SK-N-SH (cell line): ENCODE results near the gene CHD1. TPM values are rescaled to one million over a fixed set of nuclear protein-coding genes. Genes with fewer than 3 reads are reported as not detected.
A peak's percentile ranks its signal among the peaks of the same experiment; 100 is the strongest.

ENCODE experiments used
- CTCF ChIA-PET: fragments of 300-600, 350-600 bp; formaldehyde crosslinking; extraction: SDS; loops from one replicate; lab custom pipeline; 2021; lab: Yijun Ruan, JAX
- POLR2A ChIA-PET: fragments of 350-600 bp; sonication (Branson Sonifier 250); formaldehyde crosslinking; extraction: SDS; loops from one replicate; lab custom pipeline; 2020; ENCODE audit warnings: antibody characterized with exemption, inconsistent platforms; lab: Yijun Ruan, JAX
- DNase-seq: peaks from one replicate; pipeline ENCODE4 v3.0.0; 2012
- H2AFZ ChIP-seq: fragments of 200-600 bp; sonication (generic); 2 replicates; pipeline ENCODE4 v1.8.1; 2016; ENCODE audit warnings: antibody characterized with exemption, mild to moderate bottlenecking, low read depth
- H3F3A ChIP-seq: fragments of 200-600 bp; sonication (generic); replicated peaks from 2 replicates; pipeline ENCODE3; 2016; ENCODE audit warnings: antibody characterized with exemption, mild to moderate bottlenecking; ENCODE audit not compliant: insufficient read depth
- H3K27ac ChIP-seq, 2 experiments: fragments of 200-500 bp in 1 of 2; fragments of 200-600 bp in 1 of 2; sonication (Bioruptor generic) in 1 of 2; sonication (generic), shearing (Covaris generic) in 1 of 2; 2 replicates each; pipeline versions ENCODE4 v1.5.1 to v1.6.1; 2014 to 2016; ENCODE audit warnings: low read depth in 2 of 2, inconsistent platforms in 1 of 2, low read length in 1 of 2, mild to moderate bottlenecking in 1 of 2, mixed read lengths in 1 of 2
- H3K27me3 ChIP-seq: fragments of 200-600 bp; sonication (generic), shearing (Covaris generic); 2 replicates; pipeline ENCODE4 v1.6.1; 2016; ENCODE audit warnings: mixed run types; ENCODE audit not compliant: insufficient read depth
- H3K36me3 ChIP-seq, 2 experiments: fragments of 200-500 bp in 1 of 2; fragments of 200-600 bp in 1 of 2; sonication (Bioruptor generic) in 1 of 2; sonication (generic) in 1 of 2; replicated peaks in 1 of 2; 2 replicates each; pipeline versions ENCODE3 to v1.5.1; 2014 to 2016; ENCODE audit warnings: low read length in 1 of 2, mild to moderate bottlenecking in 1 of 2; ENCODE audit not compliant: insufficient read depth in 2 of 2, control insufficient read depth in 1 of 2
- H3K4me1 ChIP-seq, 2 experiments: fragments of 200-500 bp in 1 of 2; fragments of 200-600 bp in 1 of 2; sonication (Bioruptor generic) in 1 of 2; sonication (generic), shearing (Covaris generic) in 1 of 2; 2 replicates each; pipeline versions ENCODE4 v1.5.1 to v1.6.1; 2014 to 2016; ENCODE audit warnings: low read depth in 1 of 2, low read length in 1 of 2, mixed run types in 1 of 2; ENCODE audit not compliant: insufficient read depth in 2 of 2, control insufficient read depth in 1 of 2
- H3K4me2 ChIP-seq: fragments of 200-600 bp; sonication (generic), shearing (Covaris generic); 2 replicates; pipeline ENCODE4 v1.6.1; 2017; ENCODE audit warnings: mixed run types
- H3K4me3 ChIP-seq, 2 experiments: fragments of 200-500 bp in 1 of 2; fragments of 200-600 bp in 1 of 2; sonication (Bioruptor generic) in 1 of 2; sonication (generic), shearing (Covaris generic) in 1 of 2; 2 replicates each; pipeline versions ENCODE4 v1.5.1 to v1.8.1; 2014 to 2016; ENCODE audit warnings: low read depth in 2 of 2, inconsistent platforms in 1 of 2, low read length in 1 of 2, mild to moderate bottlenecking in 1 of 2, mixed read lengths in 1 of 2, moderate library complexity in 1 of 2
- H3K79me2 ChIP-seq: fragments of 200-600 bp; sonication (generic); 2 replicates; pipeline ENCODE4 v1.8.1; 2017; ENCODE audit warnings: mild to moderate bottlenecking; ENCODE audit not compliant: insufficient read depth
- H3K9ac ChIP-seq: fragments of 200-600 bp; sonication (generic); 2 replicates; pipeline ENCODE4 v1.6.1; 2017; ENCODE audit warnings: mixed run types
- H3K9me2 ChIP-seq: fragments of 200-600 bp; sonication (generic); 2 replicates; pipeline ENCODE4 v1.6.1; 2017; ENCODE audit warnings: mixed run types
- H3K9me3 ChIP-seq: fragments of 200-600 bp; sonication (generic); 2 replicates; pipeline ENCODE4 v1.6.1; 2017; ENCODE audit warnings: mixed run types, mild to moderate bottlenecking, moderate library complexity
- H4K20me1 ChIP-seq: fragments of 200-600 bp; sonication (generic); 2 replicates; pipeline ENCODE4 v1.6.1; 2017; ENCODE audit warnings: mild to moderate bottlenecking, mixed run types; ENCODE audit not compliant: insufficient read depth
- EP300 ChIP-seq, 2 experiments: IDR thresholded peaks; 2 replicates each; pipeline versions ENCODE4 v1.4.0 to v1.6.1; 2012; ENCODE audit warnings: borderline replicate concordance in 1 of 2, low read depth in 1 of 2, low read length in 1 of 2
- FOXM1 ChIP-seq: IDR thresholded peaks from 2 replicates; pipeline ENCODE4 v1.4.0; 2012; ENCODE audit warnings: low read depth, mild to moderate bottlenecking
- GABPA ChIP-seq: IDR thresholded peaks from 2 replicates; pipeline ENCODE4 v1.4.0; 2012; ENCODE audit warnings: low read depth, mild to moderate bottlenecking
- MXI1 ChIP-seq: IDR thresholded peaks from 2 replicates; pipeline ENCODE4 v1.6.1; 2012; ENCODE audit warnings: mild to moderate bottlenecking, low read depth, low read length, improper control_type of control experiment
- POLR2AphosphoS5 ChIP-seq: IDR thresholded peaks from 2 replicates; pipeline ENCODE4 v1.6.1; 2012; ENCODE audit warnings: low read depth, low read length
- RAD21 ChIP-seq: IDR thresholded peaks from 2 replicates; pipeline ENCODE4 v1.6.1; 2012; ENCODE audit warnings: mild to moderate bottlenecking, low read length
- RCOR1 ChIP-seq: fragments of 150-350 bp; IDR thresholded peaks from 2 replicates; pipeline ENCODE4 v1.6.1; 2017; ENCODE audit warnings: antibody characterized with exemption, low read length
- SIN3A ChIP-seq: IDR thresholded peaks from 2 replicates; pipeline ENCODE4 v1.6.1; 2012; ENCODE audit warnings: low read depth, mild to moderate bottlenecking, low read length, moderate library complexity, borderline replicate concordance
- TAF1 ChIP-seq: IDR thresholded peaks from 2 replicates; pipeline ENCODE4 v1.6.1; 2012; ENCODE audit warnings: low read depth, mild to moderate bottlenecking, low read length, moderate library complexity, borderline replicate concordance
- WGBS: methylation state at CpG from one replicate; pipeline ENCODE4 v1.1.6; 2017; ENCODE audit warnings: low lambda C conversion rate; 5-methylcytosine and 5-hydroxymethylcytosine counted together
- polyA plus RNA-seq, 3 experiments: library from polyadenylated mRNA; depleted of rRNA; stranded (reverse); fragments of >200 nt; gene quantifications; 2 replicates each; pipeline ENCODE4 v1.2.3, GENCODE V29; 2012
- TF ChIP-seq, protein P1 (sequence below): fragments of 150-350 bp; IDR thresholded peaks from 2 replicates; pipeline ENCODE4 v1.6.1; 2017; ENCODE audit warnings: antibody characterized with exemption, low read length, low read depth, borderline replicate concordance
- TF ChIP-seq, protein P2 (sequence below): IDR thresholded peaks from 2 replicates; pipeline ENCODE4 v1.4.0; 2012; ENCODE audit warnings: low read depth, borderline replicate concordance
- TF ChIP-seq, protein P3 (sequence below): fragments of 150-350 bp; IDR thresholded peaks from 2 replicates; pipeline ENCODE4 v1.6.1; 2016; ENCODE audit warnings: mild to moderate bottlenecking, low read depth, low read length
- TF ChIP-seq, protein P4 (sequence below): IDR thresholded peaks from 2 replicates; pipeline ENCODE4; 2012
- TF ChIP-seq, protein P5 (sequence below): fragments of 200-600 bp; sonication (generic); IDR thresholded peaks from 2 replicates; pipeline ENCODE4 v1.6.1; 2017; ENCODE audit warnings: antibody characterized with exemption, mild to moderate bottlenecking, moderate library complexity

Gene CHD1
- polyA plus RNA-seq, 1 of the 3 experiments (the other 2 are of a cell fraction): 12.4 TPM

DNA sequence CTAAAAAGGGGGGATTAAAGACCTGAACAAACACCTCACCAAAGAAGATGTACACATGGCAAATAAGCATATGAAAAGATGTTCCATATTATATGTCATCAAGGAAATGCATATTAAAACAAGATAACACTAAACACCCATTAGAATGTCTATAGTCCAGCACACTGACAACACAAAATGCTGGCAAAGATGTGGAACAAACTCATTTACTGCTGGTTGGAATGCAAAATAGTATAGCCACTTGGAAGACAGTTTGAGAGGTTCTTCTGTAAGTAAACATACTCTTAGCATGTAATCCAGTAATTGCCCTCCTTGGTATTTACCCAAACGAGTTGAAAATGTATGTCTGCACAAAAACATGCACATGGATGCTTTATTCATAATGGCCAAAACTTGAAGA lies 81.8 kb downstream of the CHD1 start:
- 13% methylated on average over 1 of the region's 1 CpG for WGBS
- ChIA-PET POLR2A (no interaction called here), CTCF (no interaction called here)
- H3K4me3 ChIP-seq: no peak overlapping the region
- no peaks in the 10 kb centered on the region for H3K4me1 ChIP-seq
- no peak overlapping the region for H3K9ac ChIP-seq
- H3K27me3 ChIP-seq: no peaks in the 10 kb centered on the region
- no peak overlapping the region; a peak in 1 of 4 replicates for H3K27ac ChIP-seq
- DNase-seq: no peak
- H3F3A ChIP-seq: peaks cover 13% of the 10 kb centered on the region
- H3K9me3 ChIP-seq: no peaks in the 10 kb centered on the region
- H4K20me1 ChIP-seq: no peaks in the 10 kb centered on the region
- no peaks in the 10 kb centered on the region for H3K36me3 ChIP-seq
- no peaks in the 10 kb centered on the region for H3K79me2 ChIP-seq
- no peak overlapping the region for H3K4me2 ChIP-seq
- H3K9me2 ChIP-seq: no peaks in the 10 kb centered on the region
- no peak overlapping the region for H2AFZ ChIP-seq
- no peak for TF ChIP-seq FOXM1
- TF ChIP-seq MXI1: no peak
- no peak for TF ChIP-seq GABPA
- TF ChIP-seq TAF1: no peak
- TF ChIP-seq, protein P1, sequence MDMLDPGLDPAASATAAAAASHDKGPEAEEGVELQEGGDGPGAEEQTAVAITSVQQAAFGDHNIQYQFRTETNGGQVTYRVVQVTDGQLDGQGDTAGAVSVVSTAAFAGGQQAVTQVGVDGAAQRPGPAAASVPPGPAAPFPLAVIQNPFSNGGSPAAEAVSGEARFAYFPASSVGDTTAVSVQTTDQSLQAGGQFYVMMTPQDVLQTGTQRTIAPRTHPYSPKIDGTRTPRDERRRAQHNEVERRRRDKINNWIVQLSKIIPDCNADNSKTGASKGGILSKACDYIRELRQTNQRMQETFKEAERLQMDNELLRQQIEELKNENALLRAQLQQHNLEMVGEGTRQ: no peak
- TF ChIP-seq, protein P2, sequence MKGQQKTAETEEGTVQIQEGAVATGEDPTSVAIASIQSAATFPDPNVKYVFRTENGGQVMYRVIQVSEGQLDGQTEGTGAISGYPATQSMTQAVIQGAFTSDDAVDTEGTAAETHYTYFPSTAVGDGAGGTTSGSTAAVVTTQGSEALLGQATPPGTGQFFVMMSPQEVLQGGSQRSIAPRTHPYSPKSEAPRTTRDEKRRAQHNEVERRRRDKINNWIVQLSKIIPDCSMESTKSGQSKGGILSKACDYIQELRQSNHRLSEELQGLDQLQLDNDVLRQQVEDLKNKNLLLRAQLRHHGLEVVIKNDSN: no peak

DNA sequence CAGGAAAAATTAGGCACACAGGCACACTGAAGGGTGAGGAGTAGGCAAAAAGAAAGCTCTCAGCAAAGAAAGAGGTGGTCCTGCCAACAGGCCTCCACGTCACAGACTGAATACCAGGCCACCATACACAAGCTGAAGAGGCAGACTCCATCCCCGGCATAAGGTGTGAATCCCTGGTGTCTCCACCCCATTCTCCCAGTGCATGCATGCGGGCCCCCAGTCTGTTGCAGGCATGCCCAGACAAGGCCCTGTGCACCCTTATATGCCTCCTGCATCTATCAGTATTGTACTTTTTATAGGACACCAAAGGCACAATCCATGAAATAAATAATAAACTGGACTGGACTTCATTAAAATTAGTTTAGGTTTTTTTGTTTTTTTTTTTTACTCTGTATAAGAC lies 82.3 kb downstream of the CHD1 start:
- no peak overlapping the region for H3K9ac ChIP-seq
- H3K9me2 ChIP-seq: no peaks in the 10 kb centered on the region
- ChIA-PET POLR2A (no interaction called here), CTCF (interaction anchor here (1.1 kb wide), 1 partner anchor 77 kb away, joined by 3 read pairs; no protein-coding TSS in a partner anchor)
- no peak overlapping the region for H3K4me2 ChIP-seq
- 84% methylated on average over 2 of the region's 3 CpGs for WGBS
- H3K27me3 ChIP-seq: no peaks in the 10 kb centered on the region
- no peak for DNase-seq
- H3K36me3 ChIP-seq: no peaks in the 10 kb centered on the region
- H3F3A ChIP-seq: peaks cover 13% of the 10 kb centered on the region
- TF ChIP-seq SIN3A (no peak), RCOR1 (no peak), POLR2AphosphoS5 (no peak), RAD21 (no peak), EP300 (IDR thresholded peaks at IDR 0.05; ENCODE audit: borderline replicate concordance in 1 of 2, low read depth in 1 of 2, low read length in 1 of 2) (no peak), TAF1 (no peak)
- TF ChIP-seq, protein P3, sequence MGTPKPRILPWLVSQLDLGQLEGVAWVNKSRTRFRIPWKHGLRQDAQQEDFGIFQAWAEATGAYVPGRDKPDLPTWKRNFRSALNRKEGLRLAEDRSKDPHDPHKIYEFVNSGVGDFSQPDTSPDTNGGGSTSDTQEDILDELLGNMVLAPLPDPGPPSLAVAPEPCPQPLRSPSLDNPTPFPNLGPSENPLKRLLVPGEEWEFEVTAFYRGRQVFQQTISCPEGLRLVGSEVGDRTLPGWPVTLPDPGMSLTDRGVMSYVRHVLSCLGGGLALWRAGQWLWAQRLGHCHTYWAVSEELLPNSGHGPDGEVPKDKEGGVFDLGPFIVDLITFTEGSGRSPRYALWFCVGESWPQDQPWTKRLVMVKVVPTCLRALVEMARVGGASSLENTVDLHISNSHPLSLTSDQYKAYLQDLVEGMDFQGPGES: no peak
- TF ChIP-seq, protein P4, sequence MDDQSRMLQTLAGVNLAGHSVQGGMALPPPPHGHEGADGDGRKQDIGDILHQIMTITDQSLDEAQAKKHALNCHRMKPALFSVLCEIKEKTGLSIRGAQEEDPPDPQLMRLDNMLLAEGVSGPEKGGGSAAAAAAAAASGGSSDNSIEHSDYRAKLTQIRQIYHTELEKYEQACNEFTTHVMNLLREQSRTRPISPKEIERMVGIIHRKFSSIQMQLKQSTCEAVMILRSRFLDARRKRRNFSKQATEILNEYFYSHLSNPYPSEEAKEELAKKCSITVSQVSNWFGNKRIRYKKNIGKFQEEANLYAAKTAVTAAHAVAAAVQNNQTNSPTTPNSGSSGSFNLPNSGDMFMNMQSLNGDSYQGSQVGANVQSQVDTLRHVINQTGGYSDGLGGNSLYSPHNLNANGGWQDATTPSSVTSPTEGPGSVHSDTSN: no peak
- TF ChIP-seq, protein P5, sequence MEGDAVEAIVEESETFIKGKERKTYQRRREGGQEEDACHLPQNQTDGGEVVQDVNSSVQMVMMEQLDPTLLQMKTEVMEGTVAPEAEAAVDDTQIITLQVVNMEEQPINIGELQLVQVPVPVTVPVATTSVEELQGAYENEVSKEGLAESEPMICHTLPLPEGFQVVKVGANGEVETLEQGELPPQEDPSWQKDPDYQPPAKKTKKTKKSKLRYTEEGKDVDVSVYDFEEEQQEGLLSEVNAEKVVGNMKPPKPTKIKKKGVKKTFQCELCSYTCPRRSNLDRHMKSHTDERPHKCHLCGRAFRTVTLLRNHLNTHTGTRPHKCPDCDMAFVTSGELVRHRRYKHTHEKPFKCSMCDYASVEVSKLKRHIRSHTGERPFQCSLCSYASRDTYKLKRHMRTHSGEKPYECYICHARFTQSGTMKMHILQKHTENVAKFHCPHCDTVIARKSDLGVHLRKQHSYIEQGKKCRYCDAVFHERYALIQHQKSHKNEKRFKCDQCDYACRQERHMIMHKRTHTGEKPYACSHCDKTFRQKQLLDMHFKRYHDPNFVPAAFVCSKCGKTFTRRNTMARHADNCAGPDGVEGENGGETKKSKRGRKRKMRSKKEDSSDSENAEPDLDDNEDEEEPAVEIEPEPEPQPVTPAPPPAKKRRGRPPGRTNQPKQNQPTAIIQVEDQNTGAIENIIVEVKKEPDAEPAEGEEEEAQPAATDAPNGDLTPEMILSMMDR: no peak
- H4K20me1 ChIP-seq: no peaks in the 10 kb centered on the region
- no peak overlapping the region; the same call in 1 of the 2 replicates for H2AFZ ChIP-seq
- H3K27ac ChIP-seq: peak overlapping the region in 1 of 2 experiments; percentile 61; a peak in 1 of 4 replicates
- no peaks in the 10 kb centered on the region for H3K79me2 ChIP-seq
- H3K4me1 ChIP-seq: no peaks in the 10 kb centered on the region
- H3K9me3 ChIP-seq: no peaks in the 10 kb centered on the region
- H3K4me3 ChIP-seq: no peak overlapping the region
